ENCODE measurements around the gene C1QTNF1.

DNA sequence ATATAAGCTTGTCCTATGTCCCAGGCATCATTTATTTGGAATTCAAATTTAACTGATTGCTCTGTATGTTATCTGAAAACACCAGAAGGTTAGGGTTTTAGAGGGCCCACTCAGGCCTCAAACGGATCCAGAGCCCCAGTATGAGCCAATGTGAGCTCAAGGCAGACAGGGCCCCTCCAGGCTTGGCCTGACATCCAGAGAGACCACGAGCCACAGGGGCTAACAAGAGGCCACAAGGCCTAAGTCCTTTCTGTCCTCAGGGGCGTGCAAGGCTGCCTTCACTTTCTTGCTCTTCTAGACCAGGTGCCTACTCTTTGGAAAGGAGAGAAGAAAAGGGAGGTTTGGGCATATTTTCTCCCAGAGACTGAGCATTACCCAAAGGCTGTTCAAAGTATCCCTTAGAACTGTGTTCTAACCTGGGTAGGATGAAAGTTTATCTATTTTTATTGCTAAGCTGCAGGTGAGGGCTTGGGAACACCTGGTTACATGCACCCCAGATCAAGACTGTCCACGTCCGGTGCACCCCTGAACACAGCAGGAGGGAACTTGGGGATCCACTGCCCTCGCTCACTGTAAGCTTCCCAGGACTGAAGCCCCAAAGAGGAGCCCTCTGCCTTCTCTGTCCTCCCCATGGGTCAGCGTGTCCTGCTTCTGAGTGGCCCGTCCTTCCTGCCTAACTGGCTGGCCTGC lies 49.2 kb downstream of the C1QTNF1 start:
- TF ChIP-seq, protein P1, sequence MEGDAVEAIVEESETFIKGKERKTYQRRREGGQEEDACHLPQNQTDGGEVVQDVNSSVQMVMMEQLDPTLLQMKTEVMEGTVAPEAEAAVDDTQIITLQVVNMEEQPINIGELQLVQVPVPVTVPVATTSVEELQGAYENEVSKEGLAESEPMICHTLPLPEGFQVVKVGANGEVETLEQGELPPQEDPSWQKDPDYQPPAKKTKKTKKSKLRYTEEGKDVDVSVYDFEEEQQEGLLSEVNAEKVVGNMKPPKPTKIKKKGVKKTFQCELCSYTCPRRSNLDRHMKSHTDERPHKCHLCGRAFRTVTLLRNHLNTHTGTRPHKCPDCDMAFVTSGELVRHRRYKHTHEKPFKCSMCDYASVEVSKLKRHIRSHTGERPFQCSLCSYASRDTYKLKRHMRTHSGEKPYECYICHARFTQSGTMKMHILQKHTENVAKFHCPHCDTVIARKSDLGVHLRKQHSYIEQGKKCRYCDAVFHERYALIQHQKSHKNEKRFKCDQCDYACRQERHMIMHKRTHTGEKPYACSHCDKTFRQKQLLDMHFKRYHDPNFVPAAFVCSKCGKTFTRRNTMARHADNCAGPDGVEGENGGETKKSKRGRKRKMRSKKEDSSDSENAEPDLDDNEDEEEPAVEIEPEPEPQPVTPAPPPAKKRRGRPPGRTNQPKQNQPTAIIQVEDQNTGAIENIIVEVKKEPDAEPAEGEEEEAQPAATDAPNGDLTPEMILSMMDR (conservative IDR thresholded peaks at IDR 0.05; ENCODE audit: low read length) = no peak
- TF ChIP-seq EZH2phosphoT487 (IDR thresholded peaks at IDR 0.05; ENCODE audit: borderline replicate concordance, low read depth, low read length) = no peak
